HEK293 (cell line): ENCODE data around the gene LMNA.

Experiments
- CTCF ChIA-PET: fragments of 350-600 bp; formaldehyde crosslinking; extraction: SDS; loops from one replicate; lab custom pipeline; 2021; ENCODE audit warnings: antibody characterized with exemption; lab: Yijun Ruan, JAX
- POLR2A ChIA-PET: fragments of 300-600 bp; formaldehyde crosslinking; extraction: SDS; loops from one replicate; lab custom pipeline; 2020; ENCODE audit warnings: antibody characterized with exemption, inconsistent platforms; lab: Yijun Ruan, JAX
- H3K27ac ChIP-seq: fragments of 200-500 bp; sonication (Bioruptor generic); 2 replicates; pipeline ENCODE4 v1.5.1; 2014; ENCODE audit warnings: low read depth, low read length, control low read depth, inconsistent platforms; ENCODE audit errors: extremely low read depth
- H3K36me3 ChIP-seq, 2 experiments: fragments of 200-500 bp in 1 of 2; sonication (Bioruptor generic) in 1 of 2; 1 replicate in 1 of 2; 2 replicates in 1 of 2; pipeline ENCODE4 v1.5.1; 2014 to 2017; ENCODE audit warnings: inconsistent platforms in 2 of 2, low read length in 2 of 2; ENCODE audit not compliant: control insufficient read depth in 2 of 2, insufficient read depth in 1 of 2
- H3K4me1 ChIP-seq: fragments of 200-500 bp; sonication (Bioruptor generic); 2 replicates; pipeline ENCODE4 v1.5.1; 2014; ENCODE audit warnings: mild to moderate bottlenecking, low read length, inconsistent platforms; ENCODE audit not compliant: control insufficient read depth, insufficient read depth
- H3K4me3 ChIP-seq: 2 replicates; pipeline ENCODE4 v1.5.1; 2011; ENCODE audit warnings: low read depth, mild to moderate bottlenecking, control low read depth, low read length, moderate library complexity
- H3K9me3 ChIP-seq: fragments of 200-500 bp; sonication (Bioruptor generic); 2 replicates; pipeline ENCODE4 v1.5.1; 2014; ENCODE audit warnings: low read depth, low read length, inconsistent platforms; ENCODE audit not compliant: control insufficient read depth, insufficient read depth
- PRDM10 ChIP-seq: fragments of 450-650 bp; formaldehyde crosslinking; IDR thresholded peaks from 2 replicates; pipeline ENCODE4 v1.5.1; 2016; ENCODE audit warnings: missing biosample characterization, missing genetic modification characterization
- ZNF112 ChIP-seq: fragments of 450-650 bp; formaldehyde crosslinking; IDR thresholded peaks from 2 replicates; pipeline ENCODE4 v1.5.0; 2017; ENCODE audit warnings: missing biosample characterization, missing genetic modification characterization
- ZNF16 ChIP-seq: fragments of 450-650 bp; formaldehyde crosslinking; IDR thresholded peaks from 2 replicates; pipeline ENCODE4 v1.5.1; 2016; ENCODE audit warnings: low read depth, missing biosample characterization, missing genetic modification characterization
- ZNF184 ChIP-seq: fragments of 450-650 bp; IDR thresholded peaks from 2 replicates; pipeline ENCODE4 v1.5.1; 2018; ENCODE audit warnings: missing biosample characterization, mild to moderate bottlenecking, missing genetic modification characterization
- ZNF37A ChIP-seq: fragments of 450-650 bp; IDR thresholded peaks from 2 replicates; pipeline ENCODE4 v1.5.1; 2018; ENCODE audit warnings: missing biosample characterization, missing genetic modification characterization
- ZNF510 ChIP-seq: fragments of 450-650 bp; formaldehyde crosslinking; IDR thresholded peaks from 2 replicates; pipeline ENCODE4 v1.5.1; 2018; ENCODE audit warnings: mild to moderate bottlenecking, missing genetic modification characterization, missing biosample characterization; ENCODE audit not compliant: insufficient replicate concordance
- ZNF518A ChIP-seq: fragments of 450-650 bp; formaldehyde crosslinking; conservative IDR thresholded peaks from 2 replicates; pipeline ENCODE4 v1.5.1; 2016; ENCODE audit warnings: low read depth, missing biosample characterization, missing genetic modification characterization
- ZNF580 ChIP-seq: fragments of 450-650 bp; formaldehyde crosslinking; IDR thresholded peaks from 2 replicates; pipeline ENCODE4 v1.5.1; 2016; ENCODE audit warnings: missing biosample characterization, missing genetic modification characterization
- ZNF664 ChIP-seq: fragments of 450-650 bp; formaldehyde crosslinking; IDR thresholded peaks from 2 replicates; pipeline ENCODE4 v1.5.1; 2016; ENCODE audit warnings: missing biosample characterization, missing genetic modification characterization
- ZNF776 ChIP-seq: fragments of 450-650 bp; formaldehyde crosslinking; IDR thresholded peaks from 2 replicates; pipeline ENCODE4 v1.5.0; 2017; ENCODE audit warnings: missing biosample characterization, missing genetic modification characterization, borderline replicate concordance
- ZNF777 ChIP-seq: fragments of 450-650 bp; formaldehyde crosslinking; IDR thresholded peaks from 2 replicates; pipeline ENCODE4 v1.5.1; 2017; ENCODE audit warnings: missing biosample characterization, missing genetic modification characterization, borderline replicate concordance
- ZNF843 ChIP-seq: fragments of 450-650 bp; formaldehyde crosslinking; IDR thresholded peaks from 2 replicates; pipeline ENCODE4 v1.5.1; 2016; ENCODE audit warnings: missing biosample characterization, missing genetic modification characterization
- TF ChIP-seq, protein P1 (sequence below): fragments of 450-650 bp; formaldehyde crosslinking; IDR thresholded peaks from 2 replicates; pipeline ENCODE4 v1.5.1; 2016; ENCODE audit warnings: missing biosample characterization, missing genetic modification characterization
- TF ChIP-seq, protein P2 (sequence below): fragments of 450-650 bp; formaldehyde crosslinking; IDR thresholded peaks from 2 replicates; pipeline ENCODE4 v1.5.1; 2016; ENCODE audit warnings: missing biosample characterization, missing genetic modification characterization
- TF ChIP-seq, protein P3 (sequence below): fragments of 450-650 bp; formaldehyde crosslinking; IDR thresholded peaks from 2 replicates; pipeline ENCODE4 v1.5.1; 2016; ENCODE audit warnings: missing biosample characterization, missing genetic modification characterization

The LMNA gene

GRCh38 chr1:156108664-156109241 lies 5.8 kb upstream of the LMNA start:
- Histone ChIP-seq H3K9me3 (no peaks in the 10 kb centered on the region), H3K4me3 (no peak overlapping the region)
- POLR2A ChIA-PET: no interaction called here
- TF ChIP-seq ZNF16 (tag by site-specific recombination) (no peak), ZNF510 (no peak), ZNF580 (tag by site-specific recombination) (no peak), ZNF843 (no peak), ZNF777 (no peak), ZNF184 (tag by site-specific recombination) (no peak), ZNF776 (tag by site-specific recombination) (no peak), ZNF37A (tag by site-specific recombination) (no peak)
- TF ChIP-seq, protein P1, sequence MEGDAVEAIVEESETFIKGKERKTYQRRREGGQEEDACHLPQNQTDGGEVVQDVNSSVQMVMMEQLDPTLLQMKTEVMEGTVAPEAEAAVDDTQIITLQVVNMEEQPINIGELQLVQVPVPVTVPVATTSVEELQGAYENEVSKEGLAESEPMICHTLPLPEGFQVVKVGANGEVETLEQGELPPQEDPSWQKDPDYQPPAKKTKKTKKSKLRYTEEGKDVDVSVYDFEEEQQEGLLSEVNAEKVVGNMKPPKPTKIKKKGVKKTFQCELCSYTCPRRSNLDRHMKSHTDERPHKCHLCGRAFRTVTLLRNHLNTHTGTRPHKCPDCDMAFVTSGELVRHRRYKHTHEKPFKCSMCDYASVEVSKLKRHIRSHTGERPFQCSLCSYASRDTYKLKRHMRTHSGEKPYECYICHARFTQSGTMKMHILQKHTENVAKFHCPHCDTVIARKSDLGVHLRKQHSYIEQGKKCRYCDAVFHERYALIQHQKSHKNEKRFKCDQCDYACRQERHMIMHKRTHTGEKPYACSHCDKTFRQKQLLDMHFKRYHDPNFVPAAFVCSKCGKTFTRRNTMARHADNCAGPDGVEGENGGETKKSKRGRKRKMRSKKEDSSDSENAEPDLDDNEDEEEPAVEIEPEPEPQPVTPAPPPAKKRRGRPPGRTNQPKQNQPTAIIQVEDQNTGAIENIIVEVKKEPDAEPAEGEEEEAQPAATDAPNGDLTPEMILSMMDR (tag by site-specific recombination): no peak
- TF ChIP-seq, protein P2, sequence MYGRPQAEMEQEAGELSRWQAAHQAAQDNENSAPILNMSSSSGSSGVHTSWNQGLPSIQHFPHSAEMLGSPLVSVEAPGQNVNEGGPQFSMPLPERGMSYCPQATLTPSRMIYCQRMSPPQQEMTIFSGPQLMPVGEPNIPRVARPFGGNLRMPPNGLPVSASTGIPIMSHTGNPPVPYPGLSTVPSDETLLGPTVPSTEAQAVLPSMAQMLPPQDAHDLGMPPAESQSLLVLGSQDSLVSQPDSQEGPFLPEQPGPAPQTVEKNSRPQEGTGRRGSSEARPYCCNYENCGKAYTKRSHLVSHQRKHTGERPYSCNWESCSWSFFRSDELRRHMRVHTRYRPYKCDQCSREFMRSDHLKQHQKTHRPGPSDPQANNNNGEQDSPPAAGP (tag by site-specific recombination): no peak
- TF ChIP-seq, protein P3, sequence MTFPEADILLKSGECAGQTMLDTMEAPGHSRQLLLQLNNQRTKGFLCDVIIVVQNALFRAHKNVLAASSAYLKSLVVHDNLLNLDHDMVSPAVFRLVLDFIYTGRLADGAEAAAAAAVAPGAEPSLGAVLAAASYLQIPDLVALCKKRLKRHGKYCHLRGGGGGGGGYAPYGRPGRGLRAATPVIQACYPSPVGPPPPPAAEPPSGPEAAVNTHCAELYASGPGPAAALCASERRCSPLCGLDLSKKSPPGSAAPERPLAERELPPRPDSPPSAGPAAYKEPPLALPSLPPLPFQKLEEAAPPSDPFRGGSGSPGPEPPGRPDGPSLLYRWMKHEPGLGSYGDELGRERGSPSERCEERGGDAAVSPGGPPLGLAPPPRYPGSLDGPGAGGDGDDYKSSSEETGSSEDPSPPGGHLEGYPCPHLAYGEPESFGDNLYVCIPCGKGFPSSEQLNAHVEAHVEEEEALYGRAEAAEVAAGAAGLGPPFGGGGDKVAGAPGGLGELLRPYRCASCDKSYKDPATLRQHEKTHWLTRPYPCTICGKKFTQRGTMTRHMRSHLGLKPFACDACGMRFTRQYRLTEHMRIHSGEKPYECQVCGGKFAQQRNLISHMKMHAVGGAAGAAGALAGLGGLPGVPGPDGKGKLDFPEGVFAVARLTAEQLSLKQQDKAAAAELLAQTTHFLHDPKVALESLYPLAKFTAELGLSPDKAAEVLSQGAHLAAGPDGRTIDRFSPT (tag by site-specific recombination): no peak
- TF ChIP-seq, all 188 proteins: peak for 0
- CTCF ChIA-PET: interaction anchor here (1.2 to 22.5 kb wide), 3 partner anchors 9 to 15 kb away, joined by 3 to 1029 read pairs (median 7); partner anchors contain the start of gene LMNA
- peaks cover 11% of the 10 kb centered on the region for H3K4me1 ChIP-seq
- no peaks in the 10 kb centered on the region for H3K36me3 ChIP-seq
- no peak overlapping the region for H3K27ac ChIP-seq

GRCh38 chr1:156110252-156110651 lies 4.3 kb upstream of the LMNA start:
- Histone ChIP-seq H3K4me1 (peaks cover 12% of the 10 kb centered on the region), H3K36me3 (no peaks in the 10 kb centered on the region), H3K9me3 (no peaks in the 10 kb centered on the region), H3K4me3 (no peak overlapping the region), H3K27ac (no peak overlapping the region)
- no peak for TF ChIP-seq ZNF112
- TF ChIP-seq ZNF664 (tag by site-specific recombination): peak; percentile 79
- ChIA-PET CTCF (interaction anchor here (1.0 to 22.5 kb wide), 3 partner anchors 13 to 19 kb away, joined by 3 to 1029 read pairs (median 7); partner anchors contain the start of gene LMNA), POLR2A (interaction anchor here (0.6 kb wide), 1 partner anchor 194 kb away, joined by 5 read pairs; no protein-coding TSS in a partner anchor)

DNA sequence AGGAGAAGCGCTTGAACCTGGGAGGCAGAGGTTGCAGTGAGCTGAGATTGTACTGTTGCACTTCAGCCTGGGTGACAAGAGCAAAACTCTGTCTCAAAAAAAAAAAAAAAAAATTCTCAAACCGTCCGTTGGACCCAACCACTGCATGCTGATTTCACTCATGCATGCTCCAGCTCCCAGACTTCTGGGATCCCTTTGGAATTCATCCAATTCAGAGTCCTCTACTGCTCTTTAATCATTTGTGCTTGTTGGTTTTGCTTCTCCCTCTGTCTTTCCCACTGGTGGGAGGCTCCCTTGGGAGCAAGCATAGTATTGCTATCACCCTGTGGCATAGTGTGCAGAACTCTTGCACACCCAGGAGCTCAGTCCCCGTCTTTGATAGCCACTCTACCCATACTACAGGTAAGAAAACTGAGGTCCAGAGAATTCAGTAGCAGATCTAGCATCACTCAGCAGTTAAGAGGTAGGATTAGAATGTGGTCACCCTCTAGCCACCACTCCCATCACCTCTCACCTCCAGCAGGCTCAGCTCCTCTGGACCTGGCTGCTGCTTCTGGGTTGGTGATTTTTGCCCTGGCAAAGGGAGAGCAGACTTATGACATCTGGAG lies 3.1 kb upstream of the LMNA start:
- peaks cover 4% of the 10 kb centered on the region for H3K4me1 ChIP-seq
- H3K36me3 ChIP-seq: no peaks in the 10 kb centered on the region
- no peak overlapping the region for H3K4me3 ChIP-seq
- ChIA-PET CTCF (interaction anchor here (1.5 to 25.6 kb wide), 4 partner anchors 12 to 18 kb away, joined by 6 to 1029 read pairs (median 28); no protein-coding TSS in a partner anchor), POLR2A (interaction anchor here (0.7 to 5.5 kb wide), 4 partner anchors 9 to 101 kb away, joined by 3 to 63 read pairs (median 4); partner anchors contain the start of gene PMF1)
- no peak overlapping the region for H3K27ac ChIP-seq
- no peaks in the 10 kb centered on the region for H3K9me3 ChIP-seq
- TF ChIP-seq PRDM10 (tag by site-specific recombination) (peak; percentile 47), ZNF518A (tag by site-specific recombination) (no peak)
